Smooth muscle cell of the brain vasculature (primary cell): Measurements from ENCODE around the gene YJU2.
"Not testable (repeated sequence)": the region's sequence is repeated elsewhere in the genome, so short reads cannot be mapped to it uniquely, and the experiment has no call there.

Experiments
- DNase-seq: peaks from one replicate; pipeline ENCODE4 v3.0.0-alpha.2; 2012; ENCODE audit warnings: low read depth, low spot score

Gene YJU2

DNA sequence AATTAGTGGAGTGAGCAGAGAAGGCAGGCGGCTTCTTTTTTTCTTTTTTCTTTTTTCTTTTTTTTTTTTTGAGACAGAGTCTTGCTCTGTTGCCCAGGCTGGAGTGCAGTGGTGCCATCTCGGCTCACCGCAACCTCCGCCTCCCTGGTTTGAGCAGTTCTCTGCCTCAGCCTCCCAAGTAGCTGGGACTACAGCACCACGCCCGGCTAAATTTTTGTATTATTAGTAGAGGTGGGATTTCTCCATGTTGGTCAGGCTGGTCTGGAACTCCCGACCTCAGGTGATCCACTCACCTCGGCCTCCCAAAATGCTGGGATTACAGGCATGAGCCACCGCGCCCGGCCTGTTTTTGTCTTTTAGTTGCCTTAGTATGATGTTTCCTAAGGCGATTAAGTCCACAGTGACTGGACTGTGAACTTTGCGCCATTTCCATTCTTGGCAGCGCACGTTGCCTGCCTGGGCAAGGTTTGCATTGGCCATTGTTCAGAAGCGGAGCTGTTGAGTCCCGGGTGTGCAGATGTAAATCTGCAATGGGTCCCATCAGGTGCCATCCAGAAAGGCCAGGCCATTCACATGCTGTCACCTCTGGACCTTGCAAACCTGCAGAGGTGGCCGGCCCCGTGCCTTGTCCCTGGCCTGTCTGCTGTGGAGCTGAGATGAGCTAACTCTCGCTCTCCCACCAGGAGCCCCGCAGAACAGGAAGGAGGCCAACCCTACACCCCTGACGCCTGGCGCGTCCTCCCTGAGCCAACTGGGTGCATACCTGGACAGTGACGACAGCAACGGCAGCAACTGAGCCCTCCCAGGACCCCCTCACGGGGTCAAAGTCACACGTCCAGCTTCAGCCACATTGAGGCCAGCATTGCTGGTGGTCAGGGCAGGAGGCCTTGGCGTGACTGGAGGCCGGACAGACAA, 21.3 kb downstream of the YJU2 start:
- no peak for DNase-seq

DNA sequence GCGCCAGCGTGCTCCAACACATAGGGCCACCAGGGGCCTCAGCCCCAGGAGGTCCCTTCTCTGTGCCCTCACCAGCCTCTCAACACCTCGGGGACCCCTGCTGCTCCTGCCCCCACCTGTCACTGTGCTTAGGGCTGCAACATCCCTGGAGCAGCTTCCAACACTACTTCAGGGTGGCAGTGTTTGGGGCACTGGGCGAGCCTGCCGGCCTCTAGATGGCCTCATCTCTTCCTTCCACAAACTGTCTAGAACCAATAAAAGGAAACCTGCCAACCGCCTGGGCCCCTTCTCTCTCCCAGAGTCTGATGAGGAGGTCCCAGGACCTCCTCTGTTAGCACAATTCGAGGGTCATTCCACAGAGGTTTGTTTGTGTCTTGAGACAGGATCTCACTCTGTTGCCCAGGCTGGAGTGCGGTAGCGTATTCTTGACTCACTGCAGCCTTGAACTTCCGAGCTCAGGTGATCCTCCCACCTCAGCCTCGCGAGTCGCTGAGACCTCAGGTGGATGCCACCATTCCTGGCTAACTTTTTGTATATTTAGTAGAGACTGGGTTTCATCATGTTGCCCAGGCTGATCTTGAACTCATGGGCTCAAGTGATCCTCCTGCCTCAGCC, 22.0 kb downstream of the YJU2 start:
- DNase-seq: no peak

DNA sequence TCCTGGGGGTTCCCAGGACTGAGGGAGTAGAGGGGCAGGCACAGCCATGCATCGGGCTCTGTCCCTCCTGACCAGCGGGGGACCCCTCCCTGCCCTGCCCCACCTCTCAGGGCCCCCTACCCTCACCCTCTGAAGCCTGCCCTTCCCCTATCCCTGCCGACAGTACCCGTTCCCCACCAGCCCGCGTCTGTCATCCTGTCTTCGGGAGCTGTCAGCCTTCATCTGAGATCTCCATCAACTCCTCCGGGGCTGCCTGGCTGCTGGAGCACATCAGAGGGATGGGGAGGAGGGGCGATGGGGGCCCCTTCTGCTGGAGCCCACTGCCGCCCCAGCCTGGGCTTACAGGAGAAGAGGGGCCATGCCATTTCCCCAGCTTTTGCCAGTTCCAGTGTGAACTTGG, 26.0 kb downstream of the YJU2 start:
- DNase-seq: no peak

DNA sequence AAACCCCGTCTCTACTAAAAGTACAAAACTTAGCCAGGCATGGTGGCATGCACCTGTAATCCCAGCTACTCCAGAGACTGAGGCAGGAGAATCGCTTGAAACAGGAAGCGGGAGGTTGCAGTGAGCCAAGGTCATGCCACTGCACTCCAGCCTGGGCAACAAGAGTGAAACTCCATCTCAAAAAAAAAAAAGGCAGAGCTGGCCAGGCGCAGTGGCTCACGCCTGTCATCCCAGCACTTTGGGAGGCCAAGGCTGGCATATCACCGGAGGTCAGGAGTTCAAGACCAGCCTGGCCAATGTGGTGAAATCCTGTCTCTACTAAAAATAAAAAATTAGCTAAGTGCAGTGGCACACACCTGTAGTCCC, 27.4 kb downstream of the YJU2 start:
- DNase-seq: not testable (repeated sequence)

DNA sequence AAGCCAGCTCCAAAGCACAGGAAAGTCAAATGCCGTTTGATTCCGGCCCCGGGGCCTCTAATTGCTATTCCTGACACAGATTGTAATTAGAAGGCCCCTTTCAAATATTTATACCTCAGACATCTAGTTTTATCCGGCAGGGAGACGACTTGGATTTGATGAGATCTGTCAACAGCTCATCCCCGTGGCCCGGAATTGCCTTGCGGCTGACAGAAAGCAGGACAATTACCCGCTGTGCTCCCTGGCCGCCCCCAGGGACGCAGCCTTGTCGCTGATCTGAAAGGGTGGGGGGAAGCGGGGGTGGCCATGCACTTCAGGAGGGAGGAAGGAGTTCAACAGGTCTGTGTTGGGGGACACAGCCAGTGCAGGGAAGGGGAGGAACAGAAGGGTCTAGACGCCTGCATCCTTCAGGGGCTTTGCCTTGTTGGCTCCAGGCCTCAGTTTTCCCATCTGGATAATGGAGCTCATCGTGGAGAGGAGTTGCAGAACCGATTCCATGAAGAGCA, 30.4 kb downstream of the YJU2 start:
- no peak for DNase-seq

DNA sequence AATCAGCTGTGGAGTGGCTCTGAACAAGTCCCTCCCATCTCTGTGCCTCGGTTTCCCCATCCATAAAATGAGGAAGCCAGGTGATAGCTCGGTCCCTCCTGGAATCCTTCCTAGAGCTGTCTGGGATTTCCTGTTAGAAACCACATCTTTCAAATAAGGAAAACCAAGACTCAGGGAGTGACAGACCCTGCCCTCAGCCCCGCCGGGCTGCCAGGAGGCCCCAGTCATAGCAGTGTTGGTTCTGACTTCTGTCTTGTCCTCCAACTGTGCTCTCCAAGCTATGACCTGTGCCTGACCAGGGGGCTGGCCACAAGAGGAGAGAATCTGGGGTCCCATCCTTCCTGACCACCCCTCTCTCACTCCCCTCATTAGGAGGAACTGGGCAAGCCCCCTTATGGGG, 31.1 kb downstream of the YJU2 start:
- no peak for DNase-seq

DNA sequence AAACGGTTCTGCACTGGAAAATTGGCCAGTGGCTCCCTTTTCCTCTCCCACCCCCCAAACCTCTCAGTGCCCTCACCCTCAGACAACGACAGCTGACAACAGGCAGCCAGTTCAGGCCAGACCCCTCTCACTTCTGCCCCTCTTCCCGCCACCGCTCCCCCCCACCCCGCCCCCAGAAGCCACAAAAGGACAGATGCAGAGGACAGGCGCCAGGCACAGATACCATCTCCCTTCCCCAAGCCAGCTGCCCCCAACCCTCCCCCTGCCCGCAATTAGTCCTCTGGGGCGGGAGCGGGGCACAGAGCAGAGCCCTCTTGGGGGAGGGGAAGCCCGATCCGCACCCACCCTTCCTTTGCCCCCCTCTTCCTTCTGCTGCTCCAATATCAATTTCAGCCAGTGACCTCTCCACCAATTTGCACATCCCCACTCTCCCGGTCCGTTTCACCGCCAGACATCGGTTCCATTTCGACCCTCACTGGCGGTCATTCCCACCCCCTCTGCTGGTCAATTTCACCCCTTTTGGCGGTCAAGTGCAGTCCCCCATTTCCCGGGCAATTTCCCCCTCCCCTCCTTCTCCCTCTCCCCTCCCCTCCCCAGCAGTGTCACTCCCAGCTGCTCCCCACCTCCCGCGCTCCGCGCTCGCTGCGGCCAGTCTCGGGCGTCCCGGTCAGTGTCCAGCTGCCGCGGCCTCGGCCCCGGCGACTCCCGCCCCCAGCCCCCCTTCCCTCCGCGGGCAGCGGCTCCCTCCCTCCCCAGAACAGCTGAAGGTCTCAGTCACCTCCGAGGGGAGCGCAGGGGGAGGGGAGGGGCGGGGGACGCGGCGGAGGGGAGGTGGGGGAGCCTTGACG, 31.8 kb downstream of the YJU2 start, which contains the start of gene SHD:
TSS of gene SHD (plus strand) at position 848 of the 848 bp plus-strand sequence. CDS start 798 bp downstream, outside the sequence.
- no peak for DNase-seq

DNA sequence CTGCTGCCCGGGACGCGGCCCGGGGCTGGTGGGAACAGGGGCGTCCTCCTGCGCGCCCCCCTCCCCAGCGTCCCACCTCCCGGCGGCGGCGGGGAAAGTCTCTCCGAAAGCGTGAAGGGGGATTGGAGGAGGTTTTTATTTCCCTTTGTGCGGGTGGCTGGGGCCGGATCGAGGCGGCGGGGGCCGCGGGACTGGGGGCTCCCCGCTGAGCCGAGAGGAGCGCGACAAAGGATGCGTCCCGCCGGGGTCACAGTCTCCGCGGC, 32.3 kb downstream of the YJU2 start:
- DNase-seq: no peak

DNA sequence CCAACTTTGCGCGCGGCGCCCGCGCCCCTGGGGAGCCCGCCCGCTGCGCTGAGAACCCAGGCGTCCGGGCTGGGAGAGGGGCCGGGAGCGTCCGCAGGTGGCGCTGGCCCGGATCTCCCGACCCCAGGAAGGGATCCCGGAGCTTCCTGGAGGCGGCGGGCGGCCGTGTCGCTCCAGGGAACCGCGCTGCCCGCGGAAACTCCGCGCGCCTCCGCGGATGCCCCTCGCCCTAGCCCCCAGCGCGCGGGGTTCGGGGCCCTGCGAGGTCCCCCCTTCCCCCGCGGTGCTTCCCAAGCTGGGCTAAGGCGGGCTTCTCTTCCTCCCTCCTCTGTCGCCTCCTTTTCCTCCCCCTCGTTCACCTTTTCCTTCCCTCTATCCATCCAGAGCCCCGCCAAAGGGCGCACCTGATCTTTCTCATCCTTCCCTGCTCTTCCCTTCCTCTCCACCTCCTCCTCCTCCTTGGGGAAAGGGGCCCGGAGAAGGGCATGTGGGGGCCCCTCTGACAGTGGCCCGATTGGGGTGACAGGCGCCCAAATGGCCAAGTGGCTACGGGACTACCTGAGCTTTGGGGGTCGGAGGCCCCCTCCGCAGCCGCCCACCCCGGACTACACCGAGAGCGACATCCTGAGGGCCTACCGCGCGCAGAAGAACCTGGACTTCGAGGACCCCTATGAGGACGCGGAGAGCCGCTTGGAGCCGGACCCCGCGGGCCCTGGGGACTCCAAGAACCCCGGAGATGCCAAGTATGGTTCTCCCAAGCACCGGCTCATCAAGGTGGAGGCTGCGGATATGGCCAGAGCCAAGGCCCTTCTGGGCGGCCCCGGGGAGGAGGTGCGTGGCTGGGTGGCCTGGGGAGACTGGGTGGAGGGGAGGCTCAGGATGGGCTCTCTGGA, 32.9 kb downstream of the YJU2 start:
- DNase-seq: no peak

DNA sequence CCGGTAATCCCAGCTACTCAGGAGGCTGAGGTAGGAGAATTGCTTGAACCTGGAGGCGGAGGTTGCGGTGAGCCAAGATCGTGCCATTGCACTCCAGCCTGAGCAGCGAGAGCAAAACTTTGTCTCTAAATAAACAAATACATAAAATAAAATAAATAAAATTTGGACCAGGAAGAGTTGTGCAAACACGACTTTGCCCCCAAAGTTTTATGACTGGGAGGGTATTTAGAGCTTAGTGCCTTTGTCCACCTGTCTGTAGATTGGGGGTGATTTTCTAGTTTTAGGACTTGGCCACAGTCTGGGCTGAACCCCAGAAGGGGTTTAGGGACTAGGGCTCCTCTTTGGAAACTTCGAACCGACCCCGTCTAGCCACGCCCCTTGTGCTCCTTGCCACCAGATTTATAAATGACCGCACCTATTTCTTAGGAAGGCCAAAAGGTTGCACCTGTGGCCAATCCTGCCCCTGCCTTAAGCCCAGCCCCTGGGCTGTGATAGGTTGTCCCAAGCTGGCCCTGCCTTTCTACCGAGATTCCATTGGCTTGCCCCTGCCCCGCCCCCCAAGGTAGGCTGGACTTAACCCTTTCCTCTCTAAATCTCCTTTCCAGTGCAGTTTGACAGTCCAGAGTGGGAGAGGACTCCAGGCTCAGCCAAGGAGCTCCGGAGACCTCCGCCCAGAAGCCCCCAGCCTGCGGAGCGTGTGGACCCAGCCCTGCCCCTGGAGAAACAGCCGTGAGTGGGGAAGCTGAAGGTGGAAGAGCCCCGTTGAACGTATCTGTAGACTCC, 37.5 kb downstream of the YJU2 start:
- no peak for DNase-seq

DNA sequence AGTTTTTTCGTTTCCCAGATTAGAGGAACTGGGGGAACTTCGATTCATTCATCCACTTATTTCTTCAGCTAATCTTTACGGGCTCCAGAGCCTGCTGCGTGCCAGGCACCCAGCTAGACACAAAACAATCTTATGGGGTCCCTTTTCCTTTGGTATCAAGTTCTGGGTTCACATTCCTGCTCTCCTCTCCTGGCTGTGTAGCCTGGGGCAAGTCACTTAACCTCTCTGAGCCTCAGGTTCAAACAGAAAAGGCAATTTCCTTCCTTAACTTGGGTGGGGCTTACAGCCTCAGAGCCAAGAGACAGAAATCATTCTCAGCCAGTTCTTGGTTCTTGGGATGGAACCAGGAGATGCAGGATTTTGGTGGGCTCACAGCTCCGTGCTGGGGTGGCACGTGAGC, 38.1 kb downstream of the YJU2 start:
- DNase-seq: no peak

DNA sequence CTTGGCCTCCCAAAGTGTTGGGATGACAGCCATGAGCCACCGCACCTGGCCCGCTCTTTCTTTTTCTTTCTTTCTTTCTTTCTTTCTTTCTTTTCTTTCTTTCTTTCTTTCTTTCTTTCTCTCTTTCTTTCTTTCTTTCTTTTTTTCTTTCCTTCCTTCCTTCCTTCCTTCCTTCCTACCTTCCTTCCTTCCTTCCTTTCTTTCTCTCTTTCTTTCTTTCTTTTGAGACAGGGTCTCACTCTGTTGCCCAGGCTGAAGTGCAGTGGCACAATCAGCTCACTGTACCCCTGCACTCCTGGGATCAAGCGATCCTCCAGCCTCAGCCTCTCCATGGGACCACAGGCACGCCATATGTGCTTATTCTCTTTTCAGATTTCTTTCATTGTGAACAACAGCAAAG, 39.3 kb downstream of the YJU2 start:
- DNase-seq: not testable (repeated sequence)

DNA sequence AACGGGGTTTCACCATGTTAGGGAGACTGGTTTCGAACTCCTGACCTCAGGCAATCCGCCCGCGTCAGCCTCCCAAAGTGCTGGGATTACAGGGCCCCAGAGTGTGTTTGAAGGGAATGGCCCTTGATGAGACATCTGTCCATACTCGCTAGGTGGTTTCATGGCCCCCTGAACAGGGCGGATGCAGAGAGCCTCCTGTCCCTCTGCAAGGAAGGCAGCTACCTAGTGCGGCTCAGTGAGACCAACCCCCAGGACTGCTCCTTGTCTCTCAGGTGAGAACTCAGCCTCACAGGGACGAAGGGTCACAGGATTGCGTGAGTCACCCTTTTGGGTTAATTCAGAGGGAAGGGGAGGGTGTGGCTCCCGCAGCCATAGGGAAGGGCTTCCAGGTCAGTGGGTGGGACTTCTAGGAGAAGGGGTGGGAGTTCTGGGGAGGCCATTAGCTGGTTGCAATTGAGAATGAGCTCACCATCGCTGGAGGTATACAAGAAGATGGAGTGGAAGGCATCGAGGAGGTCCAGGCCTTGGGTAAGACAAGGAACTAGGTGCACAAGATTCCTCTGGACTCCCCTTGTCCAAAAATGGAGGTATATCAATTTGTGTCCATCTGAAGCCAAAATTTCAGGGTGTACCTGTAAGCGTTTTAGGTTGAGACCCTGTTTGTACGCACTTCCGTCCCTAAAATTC, 41.4 kb downstream of the YJU2 start:
- no peak for DNase-seq

DNA sequence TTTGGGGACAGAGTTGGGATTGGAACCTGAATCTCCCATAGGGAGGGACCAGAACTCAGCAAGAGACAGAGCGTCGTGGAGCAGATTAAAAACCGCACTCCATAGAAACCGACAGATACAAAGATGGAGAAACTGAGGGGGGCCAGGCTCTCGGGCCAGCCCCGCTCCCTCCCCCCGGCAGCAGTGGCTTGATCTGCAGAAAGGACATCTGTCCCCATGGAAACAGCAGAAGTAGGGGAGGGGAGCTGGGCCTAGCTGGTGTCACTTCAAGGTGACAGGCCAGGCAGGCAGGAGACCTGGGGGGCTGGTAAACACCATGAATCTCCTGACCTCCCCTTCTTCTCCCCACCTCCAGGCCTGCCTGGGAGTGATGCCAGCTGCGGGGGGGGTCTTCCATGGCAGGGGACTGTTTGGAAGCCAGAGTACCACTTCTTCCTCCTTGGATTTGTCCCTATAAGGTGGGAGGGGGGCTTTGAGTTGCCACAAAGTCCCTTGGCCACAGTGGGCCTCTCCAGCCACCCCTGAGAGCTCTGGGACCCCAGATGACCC, 44.4 kb downstream of the YJU2 start:
- no peak for DNase-seq

DNA sequence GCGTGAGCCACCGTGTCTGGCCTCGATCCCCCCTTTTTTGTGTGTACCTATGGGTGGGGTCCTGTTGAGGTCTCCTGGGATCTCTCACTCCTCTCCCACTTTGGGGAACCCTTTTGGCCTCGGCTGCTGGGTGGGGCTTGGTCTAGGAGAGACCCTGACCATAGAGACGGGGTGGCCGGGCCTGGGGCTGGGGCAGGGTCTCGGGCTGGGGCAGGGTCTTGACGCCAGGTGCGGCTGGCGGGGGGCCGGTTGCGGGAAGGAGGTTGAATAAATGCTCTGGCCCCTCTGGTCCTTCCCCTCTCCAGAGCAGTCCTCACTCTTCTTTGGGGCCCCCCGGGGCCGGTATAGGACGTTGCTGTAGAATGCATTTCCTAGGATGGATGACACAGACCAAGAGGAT, 45.6 kb downstream of the YJU2 start:
- DNase-seq: no peak

DNA sequence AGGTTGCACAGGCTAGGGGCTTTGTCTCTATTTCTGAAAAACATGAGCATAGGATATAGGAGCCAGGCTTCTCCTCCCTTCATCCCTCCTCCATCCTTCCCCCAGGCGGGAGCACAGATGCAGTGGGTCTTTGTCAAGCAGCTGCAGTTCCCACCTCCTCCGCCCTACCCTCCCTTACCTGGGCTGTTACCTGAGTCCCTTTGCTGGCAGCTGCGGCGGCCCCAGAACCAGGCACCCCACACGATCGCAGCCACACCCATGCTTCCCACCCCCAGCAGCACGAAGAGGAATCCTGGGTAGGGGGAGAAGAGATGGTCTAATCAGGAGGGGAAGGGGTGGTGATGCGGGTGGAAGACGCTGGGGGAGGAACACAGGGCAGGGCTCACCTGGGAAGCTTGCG, 47.5 kb downstream of the YJU2 start:
- no peak for DNase-seq

DNA sequence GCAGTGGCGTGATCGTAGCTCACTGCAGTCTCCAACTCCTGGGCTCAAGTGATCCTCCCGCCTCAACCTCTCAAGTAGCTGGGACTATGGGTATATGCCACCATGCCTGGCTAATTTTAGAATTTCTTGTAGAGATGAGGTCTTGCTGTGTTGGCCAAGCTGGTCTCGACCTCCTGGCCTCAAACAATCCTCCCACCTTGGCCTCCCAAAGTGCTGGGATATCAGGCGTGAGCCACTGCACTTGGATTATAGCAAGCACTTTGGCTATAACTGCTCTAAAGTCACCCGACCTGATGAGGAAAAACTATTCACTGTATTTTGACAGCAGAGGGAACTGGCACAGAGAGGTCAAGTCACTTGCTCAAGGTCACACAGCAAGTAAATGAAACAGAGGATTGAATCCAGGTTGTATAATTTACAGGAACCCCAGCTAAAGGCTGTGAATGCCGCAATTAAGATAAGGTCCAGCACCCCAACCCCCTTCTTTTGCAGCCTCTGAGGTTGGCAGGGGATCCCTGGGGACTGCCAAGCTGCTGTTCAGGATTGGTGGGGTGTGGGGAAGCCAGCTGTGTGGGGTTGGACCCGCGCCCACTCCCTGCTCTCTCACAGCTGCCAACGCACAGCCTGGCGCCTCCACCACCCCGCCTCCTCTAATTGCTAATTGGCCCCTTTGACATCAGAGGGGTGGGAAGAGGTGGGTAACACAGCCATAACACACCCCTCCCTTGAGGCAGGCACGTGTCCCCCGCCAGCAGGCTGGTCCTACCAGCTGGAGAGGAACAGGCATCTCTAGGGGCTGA, 49.3 kb downstream of the YJU2 start:
- no peak for DNase-seq

DNA sequence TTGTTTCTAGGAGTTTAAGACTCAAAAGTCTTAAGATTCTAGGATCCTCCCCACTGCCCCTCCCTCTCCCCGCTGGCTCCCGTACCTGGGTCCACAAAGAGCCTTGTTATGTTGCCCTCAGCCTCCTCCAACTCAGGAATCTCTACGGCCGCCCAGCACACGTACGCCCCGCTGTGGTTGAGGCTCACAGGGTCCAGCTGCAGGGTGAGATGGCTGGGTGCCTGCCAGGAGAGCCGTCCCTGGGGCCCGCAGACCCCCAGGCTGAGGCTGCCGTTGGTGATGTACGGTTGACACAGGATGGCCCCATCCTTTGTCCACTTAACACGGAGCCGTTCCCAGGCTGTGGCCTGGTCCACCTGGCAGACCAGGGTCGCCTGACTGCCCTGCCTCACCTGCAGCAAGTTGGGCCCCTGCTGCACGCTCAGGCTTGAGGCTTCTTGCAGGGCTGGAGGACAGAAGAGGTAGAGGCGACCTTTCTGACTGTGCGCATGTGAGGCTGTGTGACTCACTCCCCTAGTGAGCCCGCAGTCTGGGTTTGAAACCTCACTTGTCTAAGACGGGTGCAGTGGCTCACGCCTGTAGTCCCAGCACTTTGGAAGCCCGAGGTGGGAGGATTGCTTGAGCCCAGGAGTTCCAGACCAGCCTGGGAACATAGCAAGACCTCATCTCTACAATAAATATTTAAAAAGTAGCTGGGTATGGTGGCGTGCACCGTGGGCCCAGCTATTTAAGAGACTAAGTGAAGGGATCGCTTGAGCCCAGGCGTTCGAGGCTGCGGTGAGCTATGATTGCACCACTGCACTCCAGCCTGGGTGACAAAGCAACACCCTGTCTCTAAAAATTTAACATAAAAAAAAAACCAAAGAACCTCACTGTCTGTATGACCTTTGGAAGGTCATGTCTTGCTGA, 51.3 kb downstream of the YJU2 start:
- no peak for DNase-seq
